A549 treated with AZD2906 at 1 μM for 4 hours (cell line): ENCODE measurements around the gene KCTD3. TPM values are rescaled to one million over a fixed set of nuclear protein-coding genes. Genes with fewer than 3 reads are reported as not detected.

ENCODE experiments used
- total RNA-seq: library from RNA; stranded (reverse); fragments of 200-300 nt; extraction: Qiagen RNA extraction; gene quantifications from 5 replicates; pipeline ENCODE4 v1.2.3, GENCODE V29; 2022

Gene KCTD3
- 39.3 to 62.9 TPM (median 46.8 TPM) in 5 replicates for total RNA-seq

DNA sequence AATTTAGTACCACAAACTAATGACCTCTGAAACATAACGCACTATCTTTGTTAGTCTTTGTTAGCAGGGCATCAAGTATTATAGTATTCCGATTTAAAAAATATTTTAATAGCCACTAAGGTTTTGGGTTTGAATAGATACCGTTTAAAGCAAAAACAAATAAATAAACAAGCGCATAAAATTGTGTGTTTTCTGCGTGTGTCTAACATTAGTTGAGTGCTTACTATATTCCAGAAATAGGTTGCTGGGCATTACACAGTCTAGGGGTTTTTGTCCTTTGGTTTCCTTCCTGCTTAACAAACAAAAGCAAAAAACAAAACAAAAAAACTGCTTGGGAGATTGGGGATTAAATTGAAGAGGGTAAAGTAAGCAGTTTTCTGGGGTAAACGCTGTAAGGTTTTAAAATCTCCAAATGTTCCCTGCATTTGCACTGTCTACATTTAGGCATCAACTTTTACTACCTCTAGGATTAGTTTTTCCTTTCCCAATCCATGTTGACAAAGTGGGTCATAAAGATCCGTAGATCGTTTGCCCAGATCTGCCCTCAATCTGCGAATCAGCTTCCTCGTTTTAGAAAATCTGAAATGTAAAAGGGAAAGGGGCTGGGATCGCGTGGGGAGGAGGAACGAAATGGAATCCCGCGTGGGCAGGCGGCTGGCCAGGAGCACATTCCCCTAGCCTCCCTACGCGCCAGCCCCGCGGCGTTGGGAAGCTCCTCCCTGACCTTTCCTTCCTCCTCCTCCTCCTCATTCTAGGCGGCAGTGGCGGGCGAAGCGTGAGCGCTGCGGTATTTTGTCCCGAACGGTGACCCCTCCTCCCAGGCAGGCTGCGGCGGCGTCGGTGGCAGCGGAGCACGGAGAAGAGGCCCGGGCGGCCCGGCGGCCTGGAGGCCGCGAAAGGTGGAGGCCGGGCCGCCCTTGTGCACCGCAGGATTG, at the start of gene KCTD3:
Gene KCTD3, plus strand, starts transcription at position 749 of the 935 bp plus-strand sequence. CDS start 382 bp downstream, outside the sequence.

